T-helper 2 cell treated with Interferon-gamma antibody and Interleukin-4, amounts not matched to agents 5 μg/mL and 100 μg/mL, for 36 hours (primary cell): ENCODE measurements around the gene UXS1.
"Not testable (repeated sequence)": the region's sequence is repeated elsewhere in the genome, so short reads cannot be mapped to it uniquely, and the experiment has no call there.

ENCODE experiments used
- DNase-seq: peaks from one replicate; pipeline ENCODE4 v3.0.0; 2021; ENCODE audit warnings: low spot score
- H3K27ac Mint-ChIP-seq: one replicate; pipeline ENCODE4 v1.8.0; 2021; ENCODE audit warnings: mild to moderate bottlenecking, mixed read lengths
- H3K27me3 Mint-ChIP-seq: one replicate; pipeline ENCODE4 v1.8.0; 2021; ENCODE audit warnings: low read depth, mixed read lengths
- H3K36me3 Mint-ChIP-seq: one replicate; pipeline ENCODE4 v1.8.0; 2021; ENCODE audit warnings: low read depth, mixed read lengths
- H3K4me1 Mint-ChIP-seq: one replicate; pipeline ENCODE4 v1.8.0; 2021; ENCODE audit warnings: low read depth, mixed read lengths
- H3K4me3 Mint-ChIP-seq: one replicate; pipeline ENCODE4 v1.8.0; 2022; ENCODE audit warnings: mild to moderate bottlenecking, moderate library complexity, mixed read lengths
- H3K9me3 Mint-ChIP-seq: one replicate; pipeline ENCODE4 v1.8.0; 2021; ENCODE audit warnings: mixed read lengths

UXS1 gene

DNA sequence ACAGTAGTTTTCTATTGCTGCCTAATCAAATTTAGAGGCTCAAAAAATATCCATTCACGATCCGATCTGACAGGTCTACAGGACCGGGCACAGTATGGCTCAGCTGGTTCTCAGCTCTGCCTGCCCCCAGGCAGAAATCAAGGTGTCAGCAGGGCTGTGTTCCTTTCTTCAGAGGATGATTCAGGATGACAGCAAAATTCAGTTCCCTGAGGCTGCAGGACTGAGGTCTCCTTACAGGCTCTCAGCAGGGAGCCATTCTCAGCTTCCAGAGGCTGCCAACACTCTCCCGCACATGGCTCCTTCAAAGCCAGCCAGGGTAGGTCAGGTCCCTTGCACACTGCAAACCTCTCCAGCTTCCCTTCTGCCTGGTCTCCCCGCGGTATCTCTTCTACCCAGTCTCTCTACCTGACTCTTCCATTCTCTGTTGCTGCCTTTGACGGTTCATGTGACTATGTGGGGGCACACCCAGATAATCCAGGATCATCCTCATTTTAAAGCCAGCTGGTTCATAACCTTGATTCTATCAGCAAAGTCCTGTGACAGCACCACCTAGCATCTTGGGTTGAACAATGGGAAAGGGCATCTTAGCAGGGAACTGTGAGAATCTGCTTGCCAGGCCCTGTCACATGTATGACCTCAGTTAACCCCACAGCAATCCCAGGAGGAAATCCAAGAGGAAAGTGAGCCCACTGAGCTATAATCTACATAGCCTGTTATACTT lies 50.4 kb downstream of the UXS1 start:
- peaks cover 60% of the 10 kb centered on the region for H3K36me3 Mint-ChIP-seq

DNA sequence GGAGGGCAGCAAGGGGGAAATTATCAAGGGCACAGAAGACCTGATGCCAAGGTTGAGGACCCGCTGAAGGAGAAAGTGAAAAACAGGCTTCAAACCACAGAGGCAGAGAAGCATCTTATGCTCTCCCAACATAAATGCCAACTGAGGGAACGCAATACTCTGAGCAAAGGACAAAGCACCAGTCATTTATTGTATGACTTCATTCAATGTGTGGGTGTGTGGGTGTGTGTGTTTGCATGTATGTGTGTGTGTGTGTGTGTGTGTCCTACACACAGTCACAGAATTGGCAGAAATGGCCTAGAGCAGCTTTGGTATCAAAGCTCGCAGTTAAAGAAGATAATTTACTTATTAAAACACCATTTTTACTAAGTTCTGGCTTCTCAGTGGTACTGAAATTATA lies 51.4 kb downstream of the UXS1 start:
- H3K36me3 Mint-ChIP-seq: peaks cover 63% of the 10 kb centered on the region
- no peaks in the 10 kb centered on the region for H3K9me3 Mint-ChIP-seq
- H3K4me3 Mint-ChIP-seq: no peak overlapping the region
- peak overlapping the region; percentile 35 for H3K27ac Mint-ChIP-seq
- peaks cover 62% of the 10 kb centered on the region for H3K4me1 Mint-ChIP-seq
- H3K27me3 Mint-ChIP-seq: no peaks in the 10 kb centered on the region
- peak; percentile 52 for DNase-seq

More for the DNA sequence above, 50.4 kb downstream of the UXS1 start:
- H3K4me1 Mint-ChIP-seq: peaks cover 60% of the 10 kb centered on the region
- no peak for DNase-seq
- H3K4me3 Mint-ChIP-seq: no peak overlapping the region
- peak overlapping the region; percentile 28 for H3K27ac Mint-ChIP-seq
- no peaks in the 10 kb centered on the region for H3K9me3 Mint-ChIP-seq
- H3K27me3 Mint-ChIP-seq: no peaks in the 10 kb centered on the region

DNA sequence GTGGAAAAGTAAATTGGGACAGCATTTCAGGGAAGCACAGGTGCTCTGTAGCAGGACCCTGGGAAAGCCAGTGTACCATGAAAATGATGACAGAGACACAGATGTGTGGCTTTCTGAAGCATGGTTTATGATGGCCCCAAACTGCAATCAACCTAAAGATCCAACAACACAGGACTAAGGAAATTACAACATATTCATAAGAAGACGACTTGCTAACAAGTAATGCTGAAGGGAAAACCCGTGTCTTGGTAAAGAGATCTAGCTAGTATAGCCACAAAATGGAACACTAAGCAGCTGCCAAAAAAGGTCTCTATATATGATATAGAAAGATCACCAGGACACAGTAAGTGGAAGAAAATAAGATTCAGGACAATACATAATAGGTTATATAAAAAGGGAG lies 53.2 kb downstream of the UXS1 start:
- H3K27me3 Mint-ChIP-seq: no peaks in the 10 kb centered on the region
- H3K4me1 Mint-ChIP-seq: peaks cover 54% of the 10 kb centered on the region
- H3K4me3 Mint-ChIP-seq: no peak overlapping the region
- peak overlapping the region; percentile 5 for H3K27ac Mint-ChIP-seq
- no peaks in the 10 kb centered on the region for H3K9me3 Mint-ChIP-seq
- peaks cover 61% of the 10 kb centered on the region for H3K36me3 Mint-ChIP-seq
- DNase-seq: no peak

DNA sequence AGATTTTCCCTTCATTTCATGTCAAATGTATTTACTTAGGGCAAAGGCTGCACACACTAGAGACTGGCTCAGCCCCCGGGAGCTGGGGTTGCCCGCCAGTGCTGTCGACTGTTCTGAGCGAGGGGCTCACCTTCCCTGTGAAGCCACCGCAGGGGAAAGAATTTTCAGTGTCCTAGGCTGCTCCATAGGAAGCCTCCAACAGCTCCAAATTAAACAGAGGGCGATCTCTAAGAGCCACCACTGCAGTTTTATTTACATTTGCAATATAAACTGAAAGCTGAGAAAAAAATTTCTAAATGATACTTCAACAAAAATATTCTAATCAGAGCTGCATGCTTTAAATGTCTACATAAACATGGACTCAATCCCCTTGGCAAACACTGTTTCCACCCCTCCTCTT lies 54.0 kb downstream of the UXS1 start:
- H3K27ac Mint-ChIP-seq: peak overlapping the region; percentile 79
- H3K9me3 Mint-ChIP-seq: no peaks in the 10 kb centered on the region
- no peak overlapping the region for H3K4me3 Mint-ChIP-seq
- peaks cover 59% of the 10 kb centered on the region for H3K36me3 Mint-ChIP-seq
- DNase-seq: no peak
- H3K4me1 Mint-ChIP-seq: peaks cover 53% of the 10 kb centered on the region
- no peaks in the 10 kb centered on the region for H3K27me3 Mint-ChIP-seq

DNA sequence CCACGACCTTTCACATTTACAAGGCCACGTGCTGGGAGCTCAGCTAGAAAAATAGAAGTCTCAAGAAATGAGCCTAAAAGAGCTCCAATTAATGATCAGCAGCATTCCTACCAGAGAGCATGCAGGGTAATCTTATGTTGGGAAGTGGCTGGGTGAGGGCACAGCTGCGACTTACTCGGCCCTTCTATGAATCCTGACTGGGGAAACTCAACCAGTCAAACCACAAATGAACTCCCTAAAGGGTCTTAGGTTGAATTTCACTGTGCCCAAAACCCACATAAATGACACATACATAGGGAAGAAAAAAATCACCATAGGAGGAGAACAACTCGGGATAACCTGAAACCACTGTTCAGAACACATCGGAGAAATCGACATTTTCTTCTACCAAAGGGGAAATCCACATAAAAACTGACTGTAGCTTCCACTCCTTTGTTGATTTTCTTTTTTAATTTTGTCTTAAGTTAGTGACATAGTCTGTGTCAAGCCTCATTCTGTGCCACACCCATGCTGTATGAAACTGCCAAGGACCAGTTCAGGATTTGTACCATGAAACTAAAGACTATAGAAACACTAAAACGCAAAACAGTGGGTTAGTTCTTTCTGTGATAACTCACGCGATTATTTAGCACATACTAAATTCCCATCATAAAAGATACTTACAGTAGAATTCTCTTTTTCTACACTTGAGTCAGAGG lies 54.7 kb downstream of the UXS1 start:
- H3K4me3 Mint-ChIP-seq: peak overlapping the region; percentile 75

DNA sequence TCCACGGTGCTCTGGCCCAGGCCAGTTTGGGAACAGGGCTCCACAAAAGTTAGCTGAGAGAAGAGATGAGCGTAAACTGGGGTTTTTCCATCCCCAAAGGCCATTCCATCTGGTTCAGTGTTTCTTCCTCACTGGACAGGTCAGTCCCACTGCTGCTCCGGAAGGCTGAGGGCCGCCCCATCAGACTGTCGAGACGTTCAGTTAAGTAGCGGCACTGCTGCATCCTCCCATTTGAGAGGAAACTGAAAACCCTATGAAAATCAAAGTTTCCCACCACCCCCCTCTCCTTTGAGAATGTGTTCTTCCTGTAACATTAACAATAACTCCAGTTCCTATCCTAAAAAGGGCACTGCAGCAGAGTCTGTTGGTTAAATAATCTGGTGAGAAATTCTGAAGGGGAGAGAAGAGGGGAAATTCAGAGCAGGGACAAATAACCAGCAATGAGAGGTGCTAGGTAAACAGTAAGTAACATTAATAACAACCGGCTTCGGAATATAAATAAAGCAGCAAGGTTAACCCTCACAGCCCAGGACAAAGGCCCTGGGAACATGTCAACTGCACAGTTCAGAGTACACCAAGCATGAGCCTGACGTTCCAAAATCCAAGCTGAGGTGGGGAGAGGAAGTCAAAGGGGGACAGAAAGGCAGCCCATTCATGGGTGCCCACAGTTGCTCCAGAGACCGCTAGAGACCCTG lies 55.4 kb downstream of the UXS1 start:
- Mint-ChIP-seq H3K4me1 (peaks cover 43% of the 10 kb centered on the region), H3K36me3 (peaks cover 47% of the 10 kb centered on the region), H3K27ac (peak overlapping the region; percentile 79), H3K27me3 (no peaks in the 10 kb centered on the region), H3K4me3 (peak overlapping the region; percentile 75), H3K9me3 (no peaks in the 10 kb centered on the region)
- no peak for DNase-seq

More for the DNA sequence above, 54.7 kb downstream of the UXS1 start:
- peaks cover 48% of the 10 kb centered on the region for H3K4me1 Mint-ChIP-seq
- DNase-seq: no peak
- peak overlapping the region; percentile 79 for H3K27ac Mint-ChIP-seq
- no peaks in the 10 kb centered on the region for H3K9me3 Mint-ChIP-seq
- no peaks in the 10 kb centered on the region for H3K27me3 Mint-ChIP-seq
- H3K36me3 Mint-ChIP-seq: peaks cover 53% of the 10 kb centered on the region

DNA sequence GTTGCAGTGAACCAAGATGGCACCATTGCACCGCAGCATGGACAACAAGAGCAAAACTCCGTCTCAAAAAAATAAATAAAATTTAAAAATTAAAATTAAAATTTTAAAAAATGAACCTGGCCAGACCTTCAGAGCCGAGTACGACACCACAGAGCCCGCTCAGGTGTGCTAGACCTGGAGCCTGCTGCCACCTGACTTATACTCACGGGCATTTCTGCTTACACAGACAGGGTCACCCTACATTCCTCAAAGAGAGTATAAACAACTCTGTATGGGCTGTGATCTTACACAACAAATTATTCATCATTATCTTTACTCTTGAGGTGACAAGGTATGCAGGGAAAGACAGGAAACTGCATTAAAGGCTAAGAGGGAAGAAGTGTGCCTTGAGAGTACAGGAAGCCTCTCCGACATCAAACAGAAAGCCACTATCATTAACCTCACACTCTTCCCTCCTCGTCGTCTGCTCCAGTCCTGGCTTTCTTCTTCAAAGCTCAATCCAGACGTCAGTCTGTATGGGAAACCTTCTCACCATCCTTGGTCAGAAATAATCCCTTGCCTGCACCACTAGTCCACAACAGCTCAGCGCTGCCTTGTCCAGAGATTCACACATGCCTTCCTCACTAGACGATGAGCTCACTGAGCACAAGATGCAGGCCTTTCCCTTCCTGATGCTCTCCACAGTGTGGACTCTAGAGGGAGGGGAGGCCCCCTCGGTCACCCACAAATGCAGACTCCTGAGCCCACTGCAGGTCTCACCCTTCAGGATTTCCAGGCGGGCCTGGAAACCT lies 56.2 kb downstream of the UXS1 start:
- H3K36me3 Mint-ChIP-seq: peaks cover 42% of the 10 kb centered on the region
- peaks cover 39% of the 10 kb centered on the region for H3K4me1 Mint-ChIP-seq
- peak overlapping the region; percentile 75 for H3K4me3 Mint-ChIP-seq
- no peak for DNase-seq
- no peaks in the 10 kb centered on the region for H3K27me3 Mint-ChIP-seq
- no peaks in the 10 kb centered on the region for H3K9me3 Mint-ChIP-seq
- peak overlapping the region; percentile 79 for H3K27ac Mint-ChIP-seq

DNA sequence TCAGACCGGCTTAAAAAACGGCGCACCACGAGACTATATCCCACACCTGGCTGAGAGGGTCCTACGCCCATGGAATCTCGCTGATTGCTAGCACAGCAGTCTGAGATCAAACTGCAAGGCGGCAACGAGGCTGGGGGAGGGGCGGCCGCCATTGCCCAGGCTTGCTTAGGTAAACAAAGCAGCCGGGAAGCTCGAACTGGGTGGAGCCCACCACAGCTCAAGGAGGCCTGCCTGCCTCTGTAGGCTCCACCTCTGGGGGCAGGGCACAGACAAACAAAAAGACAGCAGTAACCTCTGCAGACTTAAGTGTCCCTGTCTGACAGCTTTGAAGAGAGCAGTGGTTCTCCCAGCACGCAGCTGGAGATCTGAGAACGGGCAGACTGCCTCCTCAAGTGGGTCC lies 62.9 kb downstream of the UXS1 start:
- not testable (repeated sequence) for H3K4me3 Mint-ChIP-seq, H3K27ac Mint-ChIP-seq, H3K27me3 Mint-ChIP-seq, DNase-seq, H3K9me3 Mint-ChIP-seq
- peaks cover 20% of the 10 kb centered on the region for H3K4me1 Mint-ChIP-seq
- H3K36me3 Mint-ChIP-seq: peaks cover 27% of the 10 kb centered on the region

DNA sequence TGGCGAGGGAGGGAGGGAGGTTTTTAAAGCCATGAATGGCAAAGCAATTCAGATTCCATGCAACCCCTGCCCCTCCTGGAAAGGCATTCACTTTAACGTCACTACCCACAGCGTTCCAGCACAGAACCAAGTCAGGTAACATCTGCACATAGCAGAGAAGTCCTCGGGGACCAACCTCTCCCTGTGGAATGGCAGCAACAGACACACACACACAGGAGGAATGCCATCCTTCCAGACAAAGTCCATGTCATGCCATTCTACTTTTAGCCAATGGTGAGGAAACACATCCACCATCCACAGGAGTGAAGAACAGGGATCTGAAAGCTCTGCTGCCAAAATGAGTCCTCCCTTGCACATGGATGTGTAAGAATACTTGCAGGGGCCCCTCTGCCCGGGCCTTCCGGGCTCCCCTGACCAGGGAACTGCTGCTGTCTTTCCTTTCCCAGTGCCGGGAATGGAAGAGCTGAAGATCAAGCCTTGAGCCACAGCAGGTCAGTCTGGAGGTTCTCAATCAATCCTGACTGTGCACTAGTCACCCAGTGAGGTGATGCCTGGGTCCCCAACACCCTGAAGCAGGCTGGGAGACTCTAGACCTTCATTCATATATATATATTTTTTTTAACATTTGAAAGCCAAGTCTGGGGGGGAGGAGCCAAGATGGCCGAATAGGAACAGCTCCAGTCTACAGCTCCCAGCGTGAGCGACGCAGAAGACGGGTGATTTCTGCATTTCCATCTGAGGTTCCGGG lies 63.7 kb downstream of the UXS1 start:
- no peaks in the 10 kb centered on the region for H3K9me3 Mint-ChIP-seq
- H3K4me3 Mint-ChIP-seq: no peak overlapping the region
- H3K4me1 Mint-ChIP-seq: peaks cover 20% of the 10 kb centered on the region
- no peak overlapping the region for H3K27ac Mint-ChIP-seq
- no peak for DNase-seq
- H3K36me3 Mint-ChIP-seq: peaks cover 30% of the 10 kb centered on the region
- no peaks in the 10 kb centered on the region for H3K27me3 Mint-ChIP-seq

DNA sequence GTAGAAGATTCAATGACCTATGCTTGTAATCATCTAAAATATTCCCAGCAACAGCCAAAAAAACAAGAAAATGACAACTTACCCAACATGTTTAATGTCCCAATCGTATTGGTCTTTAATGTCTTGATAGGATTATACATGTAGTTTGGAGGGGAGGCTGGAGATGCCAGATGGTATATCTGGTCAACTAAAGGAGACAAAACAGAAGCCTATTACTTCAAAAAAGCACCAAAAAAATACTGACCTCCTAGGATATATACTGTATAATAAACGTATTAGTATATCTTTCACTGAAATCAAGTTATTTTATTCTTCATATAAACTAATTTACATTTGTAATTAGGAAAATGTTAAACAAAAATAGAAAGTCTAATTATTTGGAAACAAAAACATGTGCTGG lies 64.5 kb downstream of the UXS1 start:
- Mint-ChIP-seq H3K27ac (no peak overlapping the region), H3K36me3 (peaks cover 36% of the 10 kb centered on the region), H3K9me3 (no peaks in the 10 kb centered on the region), H3K4me3 (no peak overlapping the region), H3K27me3 (no peaks in the 10 kb centered on the region), H3K4me1 (peaks cover 20% of the 10 kb centered on the region)
- DNase-seq: no peak

DNA sequence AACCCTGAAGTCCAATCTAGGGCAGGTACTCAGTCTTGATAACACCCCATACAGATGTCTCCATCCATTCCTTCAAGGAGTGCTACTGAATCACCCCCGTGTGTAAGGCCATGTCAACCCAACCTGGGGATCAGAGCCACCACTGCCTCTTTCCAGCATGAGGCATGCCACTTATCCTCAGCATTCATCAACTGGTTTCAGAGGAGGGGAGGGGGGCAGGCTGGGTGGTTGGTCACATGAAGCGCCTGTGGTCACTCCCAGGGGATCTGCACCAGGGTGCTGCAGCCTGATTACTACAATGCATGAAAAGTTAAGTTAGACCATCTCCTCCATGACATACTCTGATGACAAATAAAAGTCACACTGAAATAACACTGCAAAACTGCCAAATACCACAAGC lies 65.0 kb downstream of the UXS1 start:
- DNase-seq: no peak
- Mint-ChIP-seq H3K36me3 (peaks cover 40% of the 10 kb centered on the region), H3K9me3 (no peaks in the 10 kb centered on the region), H3K4me1 (peaks cover 20% of the 10 kb centered on the region), H3K27ac (no peak overlapping the region), H3K4me3 (no peak overlapping the region), H3K27me3 (no peaks in the 10 kb centered on the region)

DNA sequence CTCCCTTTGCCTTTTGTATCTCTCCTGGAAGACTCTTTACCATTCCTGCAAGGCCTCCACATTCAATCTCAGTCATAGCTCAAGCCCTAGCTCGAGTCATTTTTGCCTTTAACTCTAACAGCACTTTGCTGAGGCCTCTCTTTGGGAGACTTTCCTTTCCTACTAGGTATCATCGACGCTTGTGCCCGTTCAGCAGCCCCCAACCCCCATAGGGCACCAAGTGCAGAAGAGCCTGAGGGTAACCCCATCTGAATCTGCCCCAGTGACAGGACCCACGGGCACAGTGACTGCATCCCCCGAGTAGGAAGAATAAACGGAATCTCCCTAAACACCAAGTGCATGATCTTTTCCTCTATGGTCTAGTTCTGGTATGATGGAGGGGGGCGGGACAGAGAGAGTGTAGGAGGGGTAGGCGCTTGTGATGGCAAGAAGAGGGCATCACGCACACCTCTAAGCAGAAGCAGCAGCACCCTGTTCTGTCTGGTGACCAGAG lies 66.3 kb downstream of the UXS1 start:
- H3K9me3 Mint-ChIP-seq: no peaks in the 10 kb centered on the region
- DNase-seq: no peak
- peaks cover 20% of the 10 kb centered on the region for H3K4me1 Mint-ChIP-seq
- H3K27me3 Mint-ChIP-seq: no peaks in the 10 kb centered on the region
- H3K36me3 Mint-ChIP-seq: peaks cover 42% of the 10 kb centered on the region
- H3K4me3 Mint-ChIP-seq: no peak overlapping the region
- H3K27ac Mint-ChIP-seq: no peak overlapping the region

DNA sequence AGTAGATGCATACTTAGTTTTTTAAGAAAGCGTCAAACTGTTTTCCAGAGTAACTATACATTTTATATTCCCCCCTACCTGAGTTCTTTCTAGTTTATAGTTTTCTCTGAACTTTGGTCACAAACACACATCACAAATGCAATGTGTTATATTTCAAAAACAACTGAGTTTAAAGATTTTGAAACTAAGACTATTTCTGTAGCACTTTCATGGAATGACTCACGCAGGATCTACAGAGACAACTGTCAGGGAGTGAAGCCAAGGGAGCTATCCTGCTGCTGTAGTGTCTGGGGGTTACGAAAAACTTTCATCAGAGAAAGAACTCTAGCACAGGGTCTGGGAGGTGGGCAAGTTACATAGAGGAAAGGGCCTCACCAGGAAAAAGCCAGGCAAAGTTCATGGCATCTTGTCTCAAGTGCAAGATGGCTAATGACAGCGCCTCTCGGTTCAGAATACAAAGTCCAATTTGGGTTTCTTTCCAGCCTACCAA lies 66.8 kb downstream of the UXS1 start:
- DNase-seq: no peak
- peaks cover 20% of the 10 kb centered on the region for H3K4me1 Mint-ChIP-seq
- H3K9me3 Mint-ChIP-seq: no peaks in the 10 kb centered on the region
- no peaks in the 10 kb centered on the region for H3K27me3 Mint-ChIP-seq
- no peak overlapping the region for H3K4me3 Mint-ChIP-seq
- H3K27ac Mint-ChIP-seq: peak overlapping the region; percentile 14
- H3K36me3 Mint-ChIP-seq: peaks cover 44% of the 10 kb centered on the region
